HS-27A (cell line): ENCODE measurements around the gene GTF2H2.
"Not testable (repeated sequence)": the region's sequence is repeated elsewhere in the genome, so short reads cannot be mapped to it uniquely, and the experiment has no call there.

Experiments used
- DNase-seq: peaks from one replicate; pipeline ENCODE4 v3.0.0-alpha.2; 2012; ENCODE audit warnings: low read depth, missing footprints

The GTF2H2 gene

DNA sequence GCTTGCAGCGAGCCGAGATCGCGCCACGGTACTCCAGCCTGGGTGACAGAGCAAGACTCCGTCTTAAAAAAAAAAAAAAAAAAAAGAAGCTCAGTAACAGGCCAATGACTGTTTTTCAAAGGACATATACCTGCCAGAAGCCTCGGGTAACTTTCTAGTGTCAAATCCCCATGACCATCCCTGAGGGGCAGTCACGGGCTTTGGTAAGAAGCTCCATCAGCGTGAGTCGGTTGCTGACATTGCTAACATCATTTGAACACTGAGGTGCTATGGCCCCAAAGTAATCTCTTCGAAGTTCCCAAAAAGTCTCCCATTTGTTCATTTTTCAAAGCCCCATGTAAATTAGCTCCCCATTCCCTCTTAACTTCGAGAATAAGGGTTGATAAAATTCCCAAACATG, 53.9 kb downstream of the GTF2H2 start:
- DNase-seq = no peak

DNA sequence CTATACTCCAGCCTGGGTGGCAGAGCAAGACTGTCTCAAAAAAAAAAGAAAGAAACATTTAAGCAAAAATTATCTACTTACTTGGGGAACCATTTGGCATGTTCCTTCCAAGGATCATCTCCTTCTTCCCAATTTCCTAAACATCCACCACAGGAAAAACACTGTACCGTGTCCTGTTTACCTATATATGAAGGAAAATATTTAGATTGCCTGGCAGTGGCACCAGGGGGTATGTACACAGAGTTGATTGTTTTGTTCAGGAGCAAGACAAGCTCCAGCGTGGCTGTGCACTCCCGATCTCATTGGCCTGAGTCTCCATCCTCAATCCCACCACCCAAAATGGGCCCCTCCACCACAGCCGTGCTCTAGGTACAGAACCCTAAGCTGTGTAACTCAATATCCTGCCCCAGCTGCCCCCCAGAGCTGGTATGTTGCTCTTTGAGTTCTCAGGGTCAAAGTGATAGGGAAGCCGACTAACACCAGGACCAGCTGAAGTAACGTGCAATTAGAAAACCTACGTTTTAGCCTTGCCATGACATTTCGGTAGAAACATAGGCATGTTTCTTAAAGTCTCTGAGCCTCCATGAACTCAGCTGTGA, 56.2 kb downstream of the GTF2H2 start:
- no peak for DNase-seq

DNA sequence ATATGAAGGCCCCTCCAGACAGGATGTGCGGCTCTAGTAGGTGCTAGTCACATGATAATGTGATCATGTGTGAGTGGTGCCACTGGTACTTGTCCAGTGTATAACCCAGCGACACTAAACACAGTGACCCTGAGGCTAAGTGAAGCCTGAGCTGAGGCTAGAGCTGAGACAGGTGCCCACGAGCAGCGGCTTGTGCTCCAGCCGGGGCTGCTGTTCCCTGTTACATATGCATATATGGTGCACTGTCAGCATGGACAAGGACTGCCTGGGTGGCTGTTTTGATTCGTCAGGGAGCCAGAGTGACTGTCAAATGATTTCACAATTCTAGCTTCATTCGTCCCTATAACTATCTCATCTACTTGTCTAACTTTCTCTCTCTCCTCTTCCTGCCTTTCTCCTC, 60.5 kb downstream of the GTF2H2 start:
- DNase-seq = not testable (repeated sequence)
